ENCODE data around the gene CTNNAL1. TPM values are rescaled to one million over a fixed set of nuclear protein-coding genes. Genes with fewer than 3 reads are reported as not detected.

CTNNAL1 gene
- total RNA-seq (ENCODE audit: low replicate concordance): 31.0 and 171 TPM in 2 replicates

GRCh38 chr9:109012876-109013678 lies at the start of gene CTNNAL1:
TSS of gene CTNNAL1 (minus strand) at chr9:109013499. CDS start at chr9:109013442, 57 bp downstream.

DNA sequence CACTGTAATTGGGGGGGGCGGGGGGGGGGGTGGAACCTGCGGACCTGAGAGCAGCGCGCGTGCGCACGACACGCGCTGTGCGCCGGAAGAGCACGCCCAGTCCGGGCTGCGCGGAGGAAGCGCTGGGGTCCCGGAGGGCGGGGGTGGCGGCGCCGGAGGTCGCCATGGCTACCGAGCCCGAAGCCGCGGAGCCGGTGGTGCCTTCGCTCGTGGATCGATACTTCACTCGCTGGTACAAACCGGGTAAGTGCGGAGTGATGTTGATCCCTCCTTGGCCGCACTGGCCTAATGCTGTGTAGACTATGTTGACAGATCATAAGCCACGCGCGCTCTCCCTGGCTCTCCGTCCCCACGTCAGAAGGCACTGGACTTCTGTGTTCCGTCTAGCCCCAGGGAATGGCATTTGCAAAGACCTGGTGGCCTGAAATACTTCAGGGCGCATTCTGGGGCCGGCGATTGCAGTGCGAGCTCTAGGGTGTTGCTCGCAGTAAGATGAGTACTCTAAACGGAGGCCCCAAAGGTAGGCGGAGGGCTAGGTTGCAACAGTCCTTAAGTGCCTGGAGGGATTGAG lies 78.9 kb downstream of the CTNNAL1 start, which contains the start of gene ABITRAM:
Gene ABITRAM (plus strand): TSS at position 78 of the 571 bp plus-strand sequence. CDS start 87 bp downstream, at position 165.

DNA sequence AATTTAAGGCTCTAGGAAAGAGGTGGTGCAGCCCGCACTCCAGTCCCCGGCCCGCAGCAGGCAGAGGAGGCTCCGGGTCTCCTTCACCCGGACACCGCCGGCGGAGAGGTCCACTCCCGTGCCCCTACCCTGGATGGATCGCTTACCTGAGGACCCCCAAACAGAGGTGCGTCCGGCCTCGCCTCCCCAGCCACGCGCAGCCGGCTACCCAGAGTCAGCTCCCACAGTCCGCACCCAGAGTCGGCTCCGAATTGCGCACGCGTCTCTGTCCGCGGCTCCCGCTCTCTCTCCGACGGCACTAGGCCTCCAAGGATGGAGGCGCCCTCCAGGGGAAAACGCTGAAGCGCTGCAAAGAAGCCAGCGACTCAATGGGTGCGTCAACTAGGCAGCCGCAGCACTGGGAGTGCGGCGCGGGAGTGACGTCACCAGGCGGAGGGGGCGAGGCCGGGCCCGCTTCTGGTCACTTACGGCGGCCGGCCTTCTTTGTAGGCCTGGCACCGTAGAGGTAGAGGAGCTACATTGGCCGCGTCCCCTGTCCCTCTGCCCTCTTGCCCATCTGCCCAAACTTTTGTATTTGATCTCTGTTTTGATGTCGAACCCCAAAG lies 79.5 kb downstream of the CTNNAL1 start, which contains the start of gene ELP1:
Gene ELP1 (minus strand): TSS at position 407 of the 605 bp plus-strand sequence. CDS start 2,978 bp downstream, outside the sequence.

Other genes starting within 250 kb of the CTNNAL1 start
- gene ACTL7B, start 157.5 kb downstream of the CTNNAL1 start, total RNA-seq (ENCODE audit: low replicate concordance): not detected in 2 replicates
- not detected in 2 replicates for gene ACTL7A, start 151.2 kb downstream of the CTNNAL1 start, total RNA-seq (ENCODE audit: low replicate concordance)
- 22.0 and 26.2 TPM in 2 replicates for gene ELP1, start 79.4 kb downstream of the CTNNAL1 start, total RNA-seq (ENCODE audit: low replicate concordance)
- 3.0 and 4.4 TPM in 2 replicates for gene ABITRAM, start 79.1 kb downstream of the CTNNAL1 start, total RNA-seq (ENCODE audit: low replicate concordance)
- gene TMEM245, start 106.4 kb upstream of the CTNNAL1 start, total RNA-seq (ENCODE audit: low replicate concordance): 27.7 and 36.1 TPM in 2 replicates
- gene FRRS1L, start 153.8 kb upstream of the CTNNAL1 start, total RNA-seq (ENCODE audit: low replicate concordance): under 0.01 and 0.94 TPM in 2 replicates

Measured in smooth muscle cell of the coronary artery (primary cell).